Liver (tissue), 9 donors: Measurements from ENCODE around the gene CDKN2AIPNL. TPM values are rescaled to one million over a fixed set of nuclear protein-coding genes. Genes with fewer than 3 reads are reported as not detected.

ENCODE experiments used
- DNase-seq: peaks from one replicate; pipeline ENCODE4 v3.0.0-alpha.2; 2017; ENCODE audit warnings: low spot score
- H3K27ac ChIP-seq, 2 donors: one replicate each; pipeline ENCODE4 v1.7.0; 2013; ENCODE audit warnings: inconsistent platforms in 2 of 2, low read length in 2 of 2, control low read depth in 1 of 2, low read depth in 1 of 2, mild to moderate bottlenecking in 1 of 2
- H3K27me3 ChIP-seq, 4 donors: one replicate each; pipeline versions ENCODE4 v1.6.1 to v1.7.0; 2013; ENCODE audit warnings: low read length in 3 of 4, inconsistent platforms in 1 of 4, mild to moderate bottlenecking in 1 of 4, moderate library complexity in 1 of 4; ENCODE audit not compliant: control insufficient read depth in 4 of 4, insufficient read depth in 4 of 4
- H3K36me3 ChIP-seq, 4 donors: one replicate each; pipeline versions ENCODE4 v1.6.1 to v1.7.0; 2013; ENCODE audit warnings: low read length in 3 of 4, mild to moderate bottlenecking in 3 of 4, low read depth in 1 of 4, moderate library complexity in 1 of 4; ENCODE audit not compliant: control insufficient read depth in 4 of 4, insufficient read depth in 3 of 4
- H3K4me1 ChIP-seq, 4 donors: one replicate each; pipeline versions ENCODE4 v1.6.1 to v1.7.0; 2013; ENCODE audit warnings: low read length in 3 of 4, mild to moderate bottlenecking in 3 of 4, moderate library complexity in 1 of 4; ENCODE audit not compliant: control insufficient read depth in 4 of 4, insufficient read depth in 4 of 4
- H3K4me3 ChIP-seq, 3 donors: one replicate each; pipeline versions ENCODE4 v1.6.1 to v1.7.0; 2013; ENCODE audit warnings: low read length in 3 of 3, control low read depth in 1 of 3, low read depth in 1 of 3, mild to moderate bottlenecking in 1 of 3
- H3K9ac ChIP-seq, 2 donors: one replicate each; pipeline ENCODE4 v1.7.0; 2013; ENCODE audit warnings: low read length in 2 of 2, mild to moderate bottlenecking in 2 of 2, moderate library complexity in 2 of 2, control low read depth in 1 of 2, low read depth in 1 of 2
- H3K9me3 ChIP-seq, 4 donors: one replicate each; pipeline versions ENCODE4 v1.6.1 to v1.7.0; 2013; ENCODE audit warnings: low read length in 3 of 4; ENCODE audit not compliant: control insufficient read depth in 4 of 4
- ATF3 ChIP-seq: IDR thresholded peaks from 2 replicates; pipeline ENCODE4 v1.6.1; 2016; ENCODE audit warnings: antibody characterized with exemption
- FOXA2 ChIP-seq: IDR thresholded peaks from 2 replicates; pipeline ENCODE4 v1.6.1; 2016; ENCODE audit warnings: antibody characterized with exemption
- GABPA ChIP-seq, 2 donors: IDR thresholded peaks in 1 of 2; conservative IDR thresholded peaks in 1 of 2; 2 replicates each; pipeline ENCODE4 v1.6.1; 2016; ENCODE audit warnings: antibody characterized with exemption in 2 of 2, mild to moderate bottlenecking in 1 of 2, moderate library complexity in 1 of 2
- HNF4A ChIP-seq, 2 donors: conservative IDR thresholded peaks; 2 replicates each; pipeline ENCODE4 v1.6.1; 2016; ENCODE audit warnings: antibody characterized with exemption in 2 of 2, mild to moderate bottlenecking in 2 of 2
- JUND ChIP-seq, 2 donors: IDR thresholded peaks; 2 replicates each; pipeline ENCODE4 v1.6.1; 2016; ENCODE audit warnings: antibody characterized with exemption in 2 of 2
- MAX ChIP-seq: IDR thresholded peaks from 2 replicates; pipeline ENCODE4 v1.6.1; 2016; ENCODE audit warnings: antibody characterized with exemption
- NR2F2 ChIP-seq: IDR thresholded peaks from 2 replicates; pipeline ENCODE4 v1.6.1; 2016; ENCODE audit warnings: antibody characterized with exemption
- REST ChIP-seq: IDR thresholded peaks from 2 replicates; pipeline ENCODE4 v1.6.1; 2016; ENCODE audit warnings: antibody characterized with exemption, mild to moderate bottlenecking
- RXRA ChIP-seq, 2 donors: IDR thresholded peaks; 2 replicates each; pipeline ENCODE4 v1.6.1; 2017 to 2018; ENCODE audit warnings: antibody characterized with exemption in 2 of 2, mild to moderate bottlenecking in 1 of 2
- TAF1 ChIP-seq: conservative IDR thresholded peaks from 2 replicates; pipeline ENCODE4 v1.6.1; 2016; ENCODE audit warnings: antibody characterized with exemption, mild to moderate bottlenecking
- YY1 ChIP-seq: IDR thresholded peaks from 2 replicates; pipeline ENCODE4 v1.6.1; 2016; ENCODE audit warnings: antibody characterized with exemption, mild to moderate bottlenecking
- ZBTB33 ChIP-seq: IDR thresholded peaks from 2 replicates; pipeline ENCODE4 v1.6.1; 2016; ENCODE audit warnings: antibody characterized with exemption
- WGBS: extraction: QIAGEN DNeasy Blood & Tissue Kit; methylation state at CpG from one replicate; pipeline ENCODE4 v1.1.7; 2013; 5-methylcytosine and 5-hydroxymethylcytosine counted together
- polyA plus RNA-seq, 2 donors: library from polyadenylated mRNA; stranded (reverse) in 1 of 2; unstranded in 1 of 2; fragments of 200-250 nt in 1 of 2; fragments of >200 nt in 1 of 2; fragmentation: Nextera tagmentation in 1 of 2; extraction: Ambion mirVana in 1 of 2; gene quantifications; one replicate each; pipeline versions ENCODE4 v1.2.1 to v1.2.3, GENCODE V29; 2013 to 2015
- total RNA-seq, 2 donors: library from RNA; depleted of rRNA; stranded (reverse); fragments of >200 nt; gene quantifications; one replicate each; pipeline ENCODE4 v1.2.3, GENCODE V29; 2014
- donor health status: healthy.
- donor health status: healthy.
- donor health status: healthy.
- donor health status: healthy.
- donor health status: healthy.

Gene CDKN2AIPNL
- total and polyA plus RNA-seq, 4 donors: 7.2 to 13.3 (median 9.3) TPM

GRCh38 chr5:134427540-134428041 lies 15.9 kb upstream of the CDKN2AIPNL start (continued):
- TF ChIP-seq MAX (no peak), NR2F2 (no peak), HNF4A (conservative IDR thresholded peaks at IDR 0.05) (no peak), YY1 (no peak), TAF1 (no peak), RXRA (IDR thresholded peaks at IDR 0.05) (no peak), GABPA (IDR thresholded peaks at IDR 0.05 in 1 of 2, conservative IDR thresholded peaks at IDR 0.05 in 1 of 2) (no peak), JUND (IDR thresholded peaks at IDR 0.05) (no peak), ZBTB33 (no peak)

- Histone ChIP-seq H3K9me3 (no peaks in the 10 kb centered on the region), H3K36me3 (no peaks in the 10 kb centered on the region), H3K4me1 (no peaks in the 10 kb centered on the region), H3K4me3 (no peak overlapping the region), H3K27ac (no peak overlapping the region), H3K9ac (no peak overlapping the region), H3K27me3 (no peaks in the 10 kb centered on the region)
- 91% methylated on average over 7 of the region's 7 CpGs for WGBS
- TF ChIP-seq TAF1 (no peak), REST (no peak), NR2F2 (no peak)
- DNase-seq: no peak
Observed at GRCh38 chr5:134426361-134426760, 14.7 kb upstream of the CDKN2AIPNL start.

- WGBS: 93% methylated on average over 2 of the region's 2 CpGs
- no peaks in the 10 kb centered on the region for H3K9me3 ChIP-seq
- H3K4me1 ChIP-seq: no peaks in the 10 kb centered on the region
- no peaks in the 10 kb centered on the region for H3K36me3 ChIP-seq
- H3K9ac ChIP-seq: no peak overlapping the region
- no peaks in the 10 kb centered on the region for H3K27me3 ChIP-seq
- TF ChIP-seq ATF3 (no peak), FOXA2 (no peak), TAF1 (no peak)
- no peak overlapping the region for H3K27ac ChIP-seq
- no peak for DNase-seq
- H3K4me3 ChIP-seq: no peak overlapping the region
Observed at GRCh38 chr5:134423376-134423775, 11.7 kb upstream of the CDKN2AIPNL start.
